ENCODE results near the gene ZNRF2.

- TF ChIP-seq CTCF (conservative IDR thresholded peaks at IDR 0.05): no peak
- no peak for TF ChIP-seq EZH2 (IDR thresholded peaks at IDR 0.05; ENCODE audit: low read depth)
Measured at GRCh38 chr7:30309842-30310435, 25.5 kb downstream of the ZNRF2 start.

Data from PC-9 (cell line).